CD4-positive, alpha-beta T cell treated with Interleukin-15 for 1 hour (primary cell): ENCODE measurements around the gene CDK2AP2.

Experiments used
- DNase-seq: peaks from one replicate; pipeline ENCODE4 v3.0.0-alpha.2; 2020

The CDK2AP2 gene

GRCh38 chr11:67464411-67465188 is 43.4 kb downstream of the CDK2AP2 start:
- peak; percentile 95 for DNase-seq

GRCh38 chr11:67463680-67464410 is 44.1 kb downstream of the CDK2AP2 start:
- DNase-seq = peak; percentile 73

GRCh38 chr11:67463186-67463585 is 44.8 kb downstream of the CDK2AP2 start:
- DNase-seq = no peak

- no peak for DNase-seq
Observed at GRCh38 chr11:67458266-67458665, 49.7 kb downstream of the CDK2AP2 start.

- DNase-seq = no peak
Observed at GRCh38 chr11:67457453-67457852, 50.5 kb downstream of the CDK2AP2 start.
